Trophoblast cell (in vitro differentiated cells and primary cell): Measurements from ENCODE around the gene WRNIP1.

Experiments
- DNase-seq, 2 donors: peaks; one replicate each; pipeline ENCODE4 v3.0.0-alpha.2; 2016
- H2AFZ ChIP-seq: 2 replicates; pipeline ENCODE4 v1.6.1; 2013; ENCODE audit warnings: low read length, moderate library complexity, mild to moderate bottlenecking; ENCODE audit not compliant: insufficient read depth, poor library complexity
- H2AK5ac ChIP-seq: 2 replicates; pipeline ENCODE4 v1.6.1; 2013; ENCODE audit warnings: mild to moderate bottlenecking, low read length
- H2BK120ac ChIP-seq: 2 replicates; pipeline ENCODE4 v1.6.1; 2013; ENCODE audit warnings: low read length, mild to moderate bottlenecking, moderate library complexity; ENCODE audit not compliant: insufficient read depth, poor library complexity
- H2BK12ac ChIP-seq: 2 replicates; pipeline ENCODE4 v1.6.1; 2013; ENCODE audit warnings: mild to moderate bottlenecking, low read length, moderate library complexity
- H2BK5ac ChIP-seq: 2 replicates; pipeline ENCODE4 v1.6.1; 2013; ENCODE audit warnings: low read length, low read depth, moderate library complexity, mild to moderate bottlenecking; ENCODE audit not compliant: poor library complexity
- H3K14ac ChIP-seq: 2 replicates; pipeline ENCODE4 v1.6.1; 2013; ENCODE audit warnings: mild to moderate bottlenecking, low read length
- H3K18ac ChIP-seq: 2 replicates; pipeline ENCODE4 v1.6.1; 2013; ENCODE audit warnings: mild to moderate bottlenecking, low read length
- H3K23ac ChIP-seq: 2 replicates; pipeline ENCODE4 v1.6.1; 2013; ENCODE audit warnings: low read length
- H3K27ac ChIP-seq: 2 replicates; pipeline ENCODE4 v1.5.1; 2013; ENCODE audit warnings: low read depth, mild to moderate bottlenecking, inconsistent platforms, low read length, moderate library complexity
- H3K27me3 ChIP-seq: 2 replicates; pipeline ENCODE4 v1.6.1; 2013; ENCODE audit warnings: inconsistent platforms, mild to moderate bottlenecking, low read length, moderate library complexity; ENCODE audit not compliant: insufficient read depth
- H3K36me3 ChIP-seq, 2 experiments: 1 replicate in 1 of 2; 2 replicates in 1 of 2; pipeline ENCODE4 v1.6.1; 2013; ENCODE audit warnings: low read length in 2 of 2, mild to moderate bottlenecking in 2 of 2, moderate library complexity in 1 of 2; ENCODE audit not compliant: insufficient read depth in 2 of 2, control insufficient read depth in 1 of 2
- H3K4ac ChIP-seq: 2 replicates; pipeline ENCODE4 v1.6.1; 2013; ENCODE audit warnings: low read depth, mild to moderate bottlenecking, low read length, moderate library complexity
- H3K4me1 ChIP-seq, 2 experiments: 1 replicate in 1 of 2; 2 replicates in 1 of 2; pipeline ENCODE4 v1.6.1; 2013; ENCODE audit warnings: low read length in 2 of 2, mild to moderate bottlenecking in 2 of 2, moderate library complexity in 1 of 2; ENCODE audit not compliant: insufficient read depth in 2 of 2, control insufficient read depth in 1 of 2
- H3K4me2 ChIP-seq: 2 replicates; pipeline ENCODE4 v1.6.1; 2013; ENCODE audit warnings: inconsistent platforms, mild to moderate bottlenecking, low read length, moderate library complexity
- H3K4me3 ChIP-seq: 2 replicates; pipeline ENCODE4 v1.5.1; 2013; ENCODE audit warnings: mild to moderate bottlenecking, low read depth, low read length, inconsistent platforms
- H3K79me1 ChIP-seq: one replicate; pipeline ENCODE4 v1.6.1; 2013; ENCODE audit warnings: low read length
- H3K79me2 ChIP-seq: 2 replicates; pipeline ENCODE4 v1.6.1; 2013; ENCODE audit warnings: low read length, mild to moderate bottlenecking; ENCODE audit not compliant: control insufficient read depth, insufficient read depth, poor library complexity
- H3K9ac ChIP-seq: 2 replicates; pipeline ENCODE4 v1.6.1; 2013; ENCODE audit warnings: mild to moderate bottlenecking, low read length
- H3K9me3 ChIP-seq: 2 replicates; pipeline ENCODE4 v1.6.1; 2013; ENCODE audit warnings: low read depth, mild to moderate bottlenecking, control low read depth, inconsistent platforms, low read length; ENCODE audit not compliant: insufficient read depth
- H4K12ac ChIP-seq: 2 replicates; pipeline ENCODE4 v1.6.1; 2013; ENCODE audit warnings: low read depth, mild to moderate bottlenecking, low read length, moderate library complexity
- H4K8ac ChIP-seq: 2 replicates; pipeline ENCODE4 v1.6.1; 2013; ENCODE audit warnings: low read depth, mild to moderate bottlenecking, low read length, moderate library complexity
- H4K91ac ChIP-seq: one replicate; pipeline ENCODE4 v1.6.1; 2013; ENCODE audit warnings: low read depth, mild to moderate bottlenecking, low read length, moderate library complexity
- WGBS: extraction: QIAGEN DNeasy Blood & Tissue Kit; methylation state at CpG from one replicate; pipeline ENCODE4 v1.1.7; 2013; ENCODE audit warnings: missing lambda C conversion rate; ENCODE audit not compliant: insufficient read length, insufficient coverage; ENCODE audit errors: extremely low coverage; 5-methylcytosine and 5-hydroxymethylcytosine counted together

The WRNIP1 gene

GRCh38 chr6:2771079-2771478 lies 5.9 kb downstream of the WRNIP1 start:
- Histone ChIP-seq H2AK5ac (no peak overlapping the region), H4K91ac (no peak overlapping the region), H3K4me3 (no peak overlapping the region), H3K79me1 (peaks cover 4% of the 10 kb centered on the region), H3K4me1 (peaks cover 7 to 8% of the 10 kb centered on the region in 2 experiments), H3K18ac (no peak overlapping the region), H3K4me2 (no peak overlapping the region), H3K27me3 (no peaks in the 10 kb centered on the region), H3K23ac (no peak overlapping the region), H4K8ac (no peak overlapping the region), H4K12ac (no peak overlapping the region), H2BK120ac (no peak overlapping the region), H3K79me2 (peaks cover 9% of the 10 kb centered on the region), H2AFZ (no peak overlapping the region), H3K9ac (no peak overlapping the region), H3K36me3 (peaks cover 6 to 16% of the 10 kb centered on the region in 2 experiments), H2BK5ac (no peak overlapping the region), H3K4ac (no peak overlapping the region), H3K9me3 (no peaks in the 10 kb centered on the region), H3K14ac (no peak overlapping the region), H3K27ac (no peak overlapping the region), H2BK12ac (no peak overlapping the region)
- no peak for DNase-seq
- WGBS = no CpG with 5 or more reads among the region's 4 CpGs

GRCh38 chr6:2772840-2773239 lies 7.6 kb downstream of the WRNIP1 start:
- no peak overlapping the region for H3K27ac ChIP-seq
- no peaks in the 10 kb centered on the region for H3K9me3 ChIP-seq
- peaks cover 3 to 4% of the 10 kb centered on the region in 2 experiments for H3K4me1 ChIP-seq
- H3K9ac ChIP-seq = no peak overlapping the region
- H3K23ac ChIP-seq = no peak overlapping the region
- H3K27me3 ChIP-seq = no peaks in the 10 kb centered on the region
- no peak overlapping the region for H2BK5ac ChIP-seq
- H2AFZ ChIP-seq = no peak overlapping the region
- H2AK5ac ChIP-seq = no peak overlapping the region
- H3K14ac ChIP-seq = no peak overlapping the region
- H4K8ac ChIP-seq = no peak overlapping the region
- no peak overlapping the region for H4K12ac ChIP-seq
- H4K91ac ChIP-seq = no peak overlapping the region
- H3K36me3 ChIP-seq = peaks cover 6 to 16% of the 10 kb centered on the region in 2 experiments
- H3K4me2 ChIP-seq = no peak overlapping the region
- no CpG with 5 or more reads among the region's 3 CpGs for WGBS
- H2BK120ac ChIP-seq = no peak overlapping the region
- no peak overlapping the region for H3K18ac ChIP-seq
- H3K4me3 ChIP-seq = no peak overlapping the region
- no peaks in the 10 kb centered on the region for H3K79me1 ChIP-seq
- no peak overlapping the region for H2BK12ac ChIP-seq
- H3K4ac ChIP-seq = no peak overlapping the region
- DNase-seq = no peak
- H3K79me2 ChIP-seq = no peaks in the 10 kb centered on the region

GRCh38 chr6:2773449-2773848 lies 8.3 kb downstream of the WRNIP1 start:
- Histone ChIP-seq H4K12ac (no peak overlapping the region), H3K4me2 (no peak overlapping the region), H3K4me1 (peaks cover 0 to 4% of the 10 kb centered on the region in 2 experiments), H3K4ac (no peak overlapping the region), H2AFZ (no peak overlapping the region), H2BK12ac (no peak overlapping the region), H4K8ac (no peak overlapping the region), H3K79me1 (no peaks in the 10 kb centered on the region), H3K4me3 (no peak overlapping the region), H2BK120ac (no peak overlapping the region), H3K27ac (no peak overlapping the region), H3K23ac (no peak overlapping the region), H2AK5ac (no peak overlapping the region), H4K91ac (no peak overlapping the region), H3K9ac (no peak overlapping the region), H3K9me3 (no peaks in the 10 kb centered on the region), H3K79me2 (no peaks in the 10 kb centered on the region), H3K36me3 (peaks cover 6 to 17% of the 10 kb centered on the region in 2 experiments), H3K14ac (no peak overlapping the region), H3K18ac (no peak overlapping the region), H2BK5ac (no peak overlapping the region), H3K27me3 (no peaks in the 10 kb centered on the region)
- DNase-seq = no peak
- no CpG with 5 or more reads among the region's 3 CpGs for WGBS

GRCh38 chr6:2775003-2775402 lies 9.8 kb downstream of the WRNIP1 start:
- Histone ChIP-seq H4K12ac (no peak overlapping the region), H3K14ac (no peak overlapping the region), H3K4me2 (no peak overlapping the region), H4K8ac (no peak overlapping the region), H3K79me2 (no peaks in the 10 kb centered on the region), H3K4me3 (no peak overlapping the region), H3K27ac (no peak overlapping the region), H3K9me3 (no peaks in the 10 kb centered on the region), H2AFZ (no peak overlapping the region), H3K18ac (no peak overlapping the region), H2AK5ac (no peak overlapping the region), H2BK12ac (no peak overlapping the region), H3K4ac (no peak overlapping the region), H4K91ac (no peak overlapping the region), H3K27me3 (no peaks in the 10 kb centered on the region), H3K4me1 (peaks cover 0 to 4% of the 10 kb centered on the region in 2 experiments), H3K79me1 (no peaks in the 10 kb centered on the region), H3K9ac (no peak overlapping the region), H2BK5ac (no peak overlapping the region), H3K23ac (no peak overlapping the region), H3K36me3 (peaks cover 11 to 27% of the 10 kb centered on the region in 2 experiments), H2BK120ac (no peak overlapping the region)
- DNase-seq = no peak
- WGBS = no CpG with 5 or more reads among the region's 1 CpG
